Stomach smooth muscle (tissue), 2 donors: ENCODE results near the gene HSBP1L1.

Experiments
- H3K27ac ChIP-seq: one replicate; pipeline ENCODE4 v1.7.0; 2013; ENCODE audit warnings: mild to moderate bottlenecking, low read length, inconsistent platforms
- H3K27me3 ChIP-seq, 2 donors: one replicate each; pipeline ENCODE4 v1.7.0; 2013; ENCODE audit warnings: low read length in 2 of 2; ENCODE audit not compliant: insufficient read depth in 2 of 2, control insufficient read depth in 1 of 2
- H3K36me3 ChIP-seq, 2 donors: one replicate each; pipeline ENCODE4 v1.7.0; 2013; ENCODE audit warnings: low read length in 2 of 2; ENCODE audit not compliant: control insufficient read depth in 2 of 2, insufficient read depth in 2 of 2
- H3K4me1 ChIP-seq: one replicate; pipeline ENCODE4 v1.7.0; 2013; ENCODE audit warnings: low read length; ENCODE audit not compliant: control insufficient read depth, insufficient read depth
- H3K4me3 ChIP-seq, 2 donors: one replicate each; pipeline ENCODE4 v1.7.0; 2013; ENCODE audit warnings: low read length in 2 of 2
- H3K9ac ChIP-seq, 2 donors: one replicate each; pipeline ENCODE4 v1.7.0; 2013; ENCODE audit warnings: low read length in 2 of 2, mild to moderate bottlenecking in 1 of 2
- H3K9me3 ChIP-seq, 2 donors: one replicate each; pipeline ENCODE4 v1.7.0; 2013; ENCODE audit warnings: low read length in 2 of 2; ENCODE audit not compliant: control insufficient read depth in 2 of 2
- donor health status: healthy.
- donor health status: Pancreatic carcinoma.

HSBP1L1 gene

GRCh38 chr18:79940126-79940813 lies 24.2 kb upstream of the HSBP1L1 start:
- Histone ChIP-seq H3K4me3 (no peak overlapping the region), H3K9me3 (no peaks in the 10 kb centered on the region), H3K27ac (no peak overlapping the region), H3K9ac (no peak overlapping the region), H3K4me1 (no peaks in the 10 kb centered on the region), H3K36me3 (peaks cover 17 to 25% of the 10 kb centered on the region in 2 donors), H3K27me3 (no peaks in the 10 kb centered on the region)

GRCh38 chr18:79940814-79941472 lies 23.5 kb upstream of the HSBP1L1 start:
- no peak overlapping the region for H3K27ac ChIP-seq
- H3K4me1 ChIP-seq = no peaks in the 10 kb centered on the region
- no peak overlapping the region for H3K4me3 ChIP-seq
- no peaks in the 10 kb centered on the region for H3K9me3 ChIP-seq
- H3K27me3 ChIP-seq = no peaks in the 10 kb centered on the region
- peaks cover 14 to 25% of the 10 kb centered on the region in 2 donors for H3K36me3 ChIP-seq
- H3K9ac ChIP-seq = no peak overlapping the region

- Histone ChIP-seq H3K27me3 (no peaks in the 10 kb centered on the region), H3K9me3 (no peaks in the 10 kb centered on the region), H3K36me3 (peaks cover 13 to 25% of the 10 kb centered on the region in 2 donors), H3K27ac (no peak overlapping the region), H3K4me3 (no peak overlapping the region), H3K4me1 (no peaks in the 10 kb centered on the region), H3K9ac (no peak overlapping the region)
Measured at GRCh38 chr18:79941473-79942119, 22.8 kb upstream of the HSBP1L1 start.

- Histone ChIP-seq H3K4me1 (no peaks in the 10 kb centered on the region), H3K9ac (no peak overlapping the region), H3K9me3 (no peaks in the 10 kb centered on the region), H3K27me3 (no peaks in the 10 kb centered on the region), H3K27ac (no peak overlapping the region), H3K4me3 (no peak overlapping the region), H3K36me3 (peaks cover 13 to 25% of the 10 kb centered on the region in 2 donors)
Measured at GRCh38 chr18:79942211-79942610, 22.2 kb upstream of the HSBP1L1 start.

- Histone ChIP-seq H3K4me3 (no peak overlapping the region), H3K9ac (no peak overlapping the region), H3K27me3 (no peaks in the 10 kb centered on the region), H3K9me3 (no peaks in the 10 kb centered on the region), H3K4me1 (no peaks in the 10 kb centered on the region), H3K27ac (no peak overlapping the region), H3K36me3 (peaks cover 15 to 25% of the 10 kb centered on the region in 2 donors)
Measured at GRCh38 chr18:79942786-79943607, 21.4 kb upstream of the HSBP1L1 start.

- Histone ChIP-seq H3K4me1 (no peaks in the 10 kb centered on the region), H3K27me3 (no peaks in the 10 kb centered on the region), H3K9me3 (no peaks in the 10 kb centered on the region), H3K4me3 (no peak overlapping the region), H3K36me3 (peaks cover 12 to 25% of the 10 kb centered on the region in 2 donors), H3K9ac (no peak overlapping the region), H3K27ac (no peak overlapping the region)
Measured at GRCh38 chr18:79943608-79944125, 20.8 kb upstream of the HSBP1L1 start.

GRCh38 chr18:79944126-79944731 lies 20.2 kb upstream of the HSBP1L1 start:
- Histone ChIP-seq H3K27ac (no peak overlapping the region), H3K36me3 (peaks cover 12 to 25% of the 10 kb centered on the region in 2 donors), H3K9ac (no peak overlapping the region), H3K27me3 (no peaks in the 10 kb centered on the region), H3K4me1 (peaks cover 3% of the 10 kb centered on the region), H3K4me3 (no peak overlapping the region), H3K9me3 (no peaks in the 10 kb centered on the region)

- Histone ChIP-seq H3K27ac (no peak overlapping the region), H3K27me3 (no peaks in the 10 kb centered on the region), H3K9me3 (no peaks in the 10 kb centered on the region), H3K9ac (no peak overlapping the region), H3K4me1 (peaks cover 7% of the 10 kb centered on the region), H3K4me3 (no peak overlapping the region), H3K36me3 (peaks cover 12 to 25% of the 10 kb centered on the region in 2 donors)
Measured at GRCh38 chr18:79944746-79945117, 19.7 kb upstream of the HSBP1L1 start.

- H3K27ac ChIP-seq = no peak overlapping the region
- H3K9ac ChIP-seq = no peak overlapping the region
- no peak overlapping the region for H3K4me3 ChIP-seq
- peaks cover 12 to 20% of the 10 kb centered on the region in 2 donors for H3K36me3 ChIP-seq
- peaks cover 13% of the 10 kb centered on the region for H3K4me1 ChIP-seq
- no peaks in the 10 kb centered on the region for H3K9me3 ChIP-seq
- H3K27me3 ChIP-seq = no peaks in the 10 kb centered on the region
Measured at GRCh38 chr18:79945118-79946042, 19.1 kb upstream of the HSBP1L1 start.
